NB4 (cell line): Measurements from ENCODE around the gene THOC6.

Source experiments
- CTCF ChIP-seq: IDR thresholded peaks from one replicate; pipeline ENCODE4 v1.5.1; 2012; ENCODE audit warnings: low read depth, low read length
- MAX ChIP-seq: IDR thresholded peaks from 2 replicates; pipeline ENCODE4 v1.6.1; 2011; ENCODE audit warnings: low read depth, low read length
- POLR2A ChIP-seq: IDR thresholded peaks from 2 replicates; pipeline ENCODE4 v1.6.1; 2011; ENCODE audit warnings: mild to moderate bottlenecking; ENCODE audit not compliant: insufficient read length; ENCODE audit errors: extremely low read depth

DNA sequence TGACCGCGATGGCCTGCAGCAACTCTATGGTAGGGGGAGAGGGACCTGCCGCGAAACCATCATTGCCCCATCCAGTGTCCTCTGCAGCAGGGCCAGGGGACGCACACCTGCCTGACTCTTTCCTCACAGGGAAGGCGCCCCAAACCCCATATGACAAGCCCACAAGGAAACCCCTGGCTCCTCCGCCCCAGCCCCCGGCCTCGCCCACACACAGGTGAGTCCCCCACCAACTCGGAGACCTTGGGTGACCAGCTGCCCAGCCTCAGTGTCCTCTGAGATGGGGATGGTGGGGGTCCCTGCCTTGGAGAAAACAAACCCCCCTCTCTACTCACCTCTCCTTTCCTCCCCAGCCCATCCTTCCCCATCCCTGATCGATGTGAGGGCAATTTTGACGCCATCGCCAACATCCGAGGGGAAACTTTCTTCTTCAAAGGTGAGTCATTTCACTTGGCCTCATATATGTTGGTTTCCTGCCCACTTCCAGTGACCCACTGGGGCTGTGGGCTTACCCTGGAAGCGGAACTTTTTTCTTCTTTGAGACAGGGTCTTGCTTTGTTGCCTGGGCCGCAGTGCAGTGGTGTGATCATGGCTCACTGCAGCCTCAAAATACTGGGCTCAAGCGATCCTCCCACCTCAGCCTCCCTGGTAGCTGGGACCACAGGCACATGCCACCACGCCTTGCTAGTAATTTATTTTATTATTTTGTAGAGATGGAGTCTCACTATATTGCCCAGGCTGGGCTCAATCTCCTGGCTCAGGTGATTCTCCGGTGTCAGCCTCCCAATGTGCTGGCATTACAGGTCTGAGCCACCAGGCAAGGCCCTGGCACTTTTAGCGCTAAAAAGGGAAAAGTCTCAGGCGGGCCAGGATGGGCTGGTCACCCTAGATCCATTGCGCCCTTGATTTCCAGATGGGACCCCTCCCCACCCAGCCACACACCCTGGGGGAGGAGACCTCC is 33.6 kb downstream of the THOC6 start:
- TF ChIP-seq CTCF (no peak), POLR2A (no peak), MAX (no peak)
